ENCODE measurements around the gene DUS2.
A peak's percentile ranks its signal among the peaks of the same experiment; 100 is the strongest.
"Not testable (repeated sequence)": the region's sequence is repeated elsewhere in the genome, so short reads cannot be mapped to it uniquely, and the experiment has no call there.

Gene DUS2

DNA sequence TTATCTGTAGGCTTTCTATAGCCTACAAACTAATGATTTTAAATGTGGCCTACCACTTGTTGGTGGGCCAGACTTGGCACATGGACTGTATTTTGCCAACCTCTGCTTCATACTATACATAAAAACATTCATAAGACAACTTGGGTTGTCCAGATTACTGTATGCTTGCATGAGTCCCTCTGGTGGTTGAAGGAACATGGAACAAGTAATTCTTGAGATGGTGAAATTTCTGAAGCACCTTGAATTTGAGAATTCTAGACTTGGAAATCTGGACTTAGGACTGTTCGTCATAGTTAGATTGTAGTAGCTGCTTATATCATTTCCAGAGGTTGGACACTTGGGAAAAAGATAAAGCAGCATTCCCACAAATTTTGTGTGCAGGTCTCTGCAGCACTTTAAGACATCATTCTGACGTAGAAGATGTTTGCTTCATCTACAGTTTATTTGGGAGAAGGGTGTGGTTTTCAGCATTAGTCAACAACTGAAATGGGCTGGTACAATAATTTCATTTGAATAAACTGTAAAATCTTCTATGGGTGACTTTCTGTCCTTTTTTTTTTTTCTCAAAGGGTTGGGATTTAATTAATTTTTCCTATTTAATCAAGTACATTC, 93.3 kb downstream of the DUS2 start:
- DNase-seq (no peak), ATAC-seq (ENCODE audit: insufficient read depth, low read depth) (peak; percentile 56)
- TF ChIP-seq CTCF (IDR thresholded peaks at IDR 0.05; ENCODE audit: borderline replicate concordance, extremely low read depth, low read length, poor library complexity, severe bottlenecking) (peak; percentile 49), EZH2 (IDR thresholded peaks at IDR 0.05; ENCODE audit: borderline replicate concordance, low read depth, low read length, severe bottlenecking) (no peak)
- peaks cover 100% of the 10 kb centered on the region for H3K79me2 ChIP-seq (ENCODE audit: insufficient read depth, low read length)
- H3K4me3 ChIP-seq (ENCODE audit: low read depth in 1 of 2, low read length in 2 of 2) = no peak overlapping the region
- H3K36me3 ChIP-seq (ENCODE audit: insufficient read depth, low read length) = no peaks in the 10 kb centered on the region; the same call in 1 of the 2 replicates
- H3K27ac ChIP-seq (ENCODE audit: low read length) = no peak overlapping the region
- H3K9ac ChIP-seq (ENCODE audit: low read depth, low read length) = no peak overlapping the region
- H3K27me3 ChIP-seq (ENCODE audit: insufficient read depth, low read length, poor library complexity) = no peaks in the 10 kb centered on the region
- no peak overlapping the region for H3K4me2 ChIP-seq (ENCODE audit: insufficient read depth, low read length)
- H2AFZ ChIP-seq (ENCODE audit: low read depth, low read length) = no peak overlapping the region
- peaks cover 60% of the 10 kb centered on the region for H4K20me1 ChIP-seq (ENCODE audit: insufficient read depth, low read length)
- no peaks in the 10 kb centered on the region for H3K9me3 ChIP-seq (ENCODE audit: insufficient read depth, low read length, severe bottlenecking)
- no peaks in the 10 kb centered on the region for H3K4me1 ChIP-seq (ENCODE audit: insufficient read depth, low read length)

- H4K20me1 ChIP-seq (ENCODE audit: insufficient read depth, low read length) = peaks cover 66% of the 10 kb centered on the region
These were observed 94.8 kb downstream of the DUS2 start for GRCh38 chr16:68117884-68118283.

GRCh38 chr16:68118954-68119353, 95.9 kb downstream of the DUS2 start:
- not testable (repeated sequence) for H3K9me3 ChIP-seq (ENCODE audit: insufficient read depth, low read length, severe bottlenecking); H3K9ac ChIP-seq (ENCODE audit: low read depth, low read length); H3K36me3 ChIP-seq (ENCODE audit: insufficient read depth, low read length); H3K27me3 ChIP-seq (ENCODE audit: insufficient read depth, low read length, poor library complexity); DNase-seq; H3K27ac ChIP-seq (ENCODE audit: low read length); H2AFZ ChIP-seq (ENCODE audit: low read depth, low read length); H3K4me1 ChIP-seq (ENCODE audit: insufficient read depth, low read length); H3K4me3 ChIP-seq (ENCODE audit: low read depth in 1 of 2, low read length in 2 of 2); ATAC-seq (ENCODE audit: insufficient read depth, low read depth); H3K4me2 ChIP-seq (ENCODE audit: insufficient read depth, low read length)
- Histone ChIP-seq H3K79me2 (ENCODE audit: insufficient read depth, low read length) (peaks cover 100% of the 10 kb centered on the region), H4K20me1 (ENCODE audit: insufficient read depth, low read length) (peaks cover 62% of the 10 kb centered on the region)

More at GRCh38 chr16:68117884-68118283, 94.8 kb downstream of the DUS2 start:
- TF ChIP-seq EZH2 (IDR thresholded peaks at IDR 0.05; ENCODE audit: borderline replicate concordance, low read depth, low read length, severe bottlenecking) (no peak), CTCF (IDR thresholded peaks at IDR 0.05; ENCODE audit: borderline replicate concordance, extremely low read depth, low read length, poor library complexity, severe bottlenecking) (no peak)
- DNase-seq = no peak
- Histone ChIP-seq H3K9ac (ENCODE audit: low read depth, low read length) (no peak overlapping the region), H3K4me1 (ENCODE audit: insufficient read depth, low read length) (no peaks in the 10 kb centered on the region), H3K27me3 (ENCODE audit: insufficient read depth, low read length, poor library complexity) (no peaks in the 10 kb centered on the region), H3K9me3 (ENCODE audit: insufficient read depth, low read length, severe bottlenecking) (no peaks in the 10 kb centered on the region), H3K4me2 (ENCODE audit: insufficient read depth, low read length) (no peak overlapping the region), H3K27ac (ENCODE audit: low read length) (no peak overlapping the region), H3K4me3 (ENCODE audit: low read depth in 1 of 2, low read length in 2 of 2) (no peak overlapping the region), H3K79me2 (ENCODE audit: insufficient read depth, low read length) (peaks cover 100% of the 10 kb centered on the region), H2AFZ (ENCODE audit: low read depth, low read length) (no peak overlapping the region), H3K36me3 (ENCODE audit: insufficient read depth, low read length) (peaks cover 6% of the 10 kb centered on the region)
- ATAC-seq (ENCODE audit: insufficient read depth, low read depth) = no peak

DNA sequence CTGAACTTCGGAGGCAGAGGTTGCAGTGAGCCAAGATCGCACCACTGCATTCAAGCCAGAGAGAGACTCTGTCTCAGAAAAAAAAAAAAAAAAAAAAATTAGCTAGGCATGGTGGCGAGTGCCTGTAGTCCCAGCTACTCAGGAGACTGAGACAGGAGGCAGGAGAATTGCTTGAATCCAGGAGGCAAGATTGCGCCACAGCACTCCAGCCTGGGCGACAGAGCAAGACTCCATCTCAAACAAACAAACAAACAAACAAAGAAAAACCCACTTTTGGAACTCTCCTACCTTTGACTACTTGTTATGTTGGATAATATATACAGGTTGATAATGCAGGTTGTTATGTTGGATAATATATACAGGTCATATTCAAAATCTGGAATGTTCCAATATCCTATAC, 97.4 kb downstream of the DUS2 start:
- not testable (repeated sequence) for H3K4me2 ChIP-seq (ENCODE audit: insufficient read depth, low read length); H3K9me3 ChIP-seq (ENCODE audit: insufficient read depth, low read length, severe bottlenecking); H3K27ac ChIP-seq (ENCODE audit: low read length); H3K27me3 ChIP-seq (ENCODE audit: insufficient read depth, low read length, poor library complexity); H3K9ac ChIP-seq (ENCODE audit: low read depth, low read length); H2AFZ ChIP-seq (ENCODE audit: low read depth, low read length); DNase-seq; H3K4me3 ChIP-seq (ENCODE audit: low read depth in 1 of 2, low read length in 2 of 2); ATAC-seq (ENCODE audit: insufficient read depth, low read depth); H3K4me1 ChIP-seq (ENCODE audit: insufficient read depth, low read length)
- H3K36me3 ChIP-seq (ENCODE audit: insufficient read depth, low read length) = peaks cover 12% of the 10 kb centered on the region
- peaks cover 99% of the 10 kb centered on the region for H3K79me2 ChIP-seq (ENCODE audit: insufficient read depth, low read length)
- H4K20me1 ChIP-seq (ENCODE audit: insufficient read depth, low read length) = peaks cover 55% of the 10 kb centered on the region
